GM19328 (cell line): ENCODE data around the gene CYTH3.
"Not testable (repeated sequence)": the region's sequence is repeated elsewhere in the genome, so short reads cannot be mapped to it uniquely, and the experiment has no call there.

Source experiments
- ATAC-seq: cut with Tn5 transposase; IDR thresholded peaks from one replicate; pipeline ENCODE4 v1.9.1; 2021; ENCODE audit warnings: mild to moderate bottlenecking, moderate library complexity; ENCODE audit not compliant: unreplicated experiment

The CYTH3 gene

GRCh38 chr7:6200971-6201370 lies 71.5 kb downstream of the CYTH3 start:
- no peak for ATAC-seq

GRCh38 chr7:6198689-6199595 lies 73.5 kb downstream of the CYTH3 start:
- no peak for ATAC-seq

- ATAC-seq: no peak
Measured at GRCh38 chr7:6197801-6198551, 74.4 kb downstream of the CYTH3 start.

GRCh38 chr7:6193709-6194108 lies 78.7 kb downstream of the CYTH3 start:
- no peak for ATAC-seq

DNA sequence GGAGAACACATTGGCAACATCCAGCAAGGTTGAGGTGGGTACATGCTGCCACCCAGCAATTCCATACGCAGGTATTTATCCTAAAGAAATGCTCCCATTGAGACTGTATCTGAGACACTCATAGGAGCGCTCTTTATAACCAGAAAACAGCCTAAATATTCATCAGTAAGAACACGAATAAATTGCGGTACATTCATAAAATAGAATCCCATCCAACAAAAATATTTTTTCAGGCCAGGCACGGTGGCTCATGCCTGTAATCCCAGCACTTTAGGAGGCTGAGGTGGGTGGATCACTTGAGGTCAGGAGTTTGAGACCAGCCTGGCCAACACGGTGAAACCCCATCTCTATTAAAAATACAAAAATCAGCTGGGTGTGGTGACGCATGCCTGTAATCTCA lies 81.9 kb downstream of the CYTH3 start:
- not testable (repeated sequence) for ATAC-seq

- no peak for ATAC-seq
Measured at GRCh38 chr7:6188389-6188788, 84.0 kb downstream of the CYTH3 start.

DNA sequence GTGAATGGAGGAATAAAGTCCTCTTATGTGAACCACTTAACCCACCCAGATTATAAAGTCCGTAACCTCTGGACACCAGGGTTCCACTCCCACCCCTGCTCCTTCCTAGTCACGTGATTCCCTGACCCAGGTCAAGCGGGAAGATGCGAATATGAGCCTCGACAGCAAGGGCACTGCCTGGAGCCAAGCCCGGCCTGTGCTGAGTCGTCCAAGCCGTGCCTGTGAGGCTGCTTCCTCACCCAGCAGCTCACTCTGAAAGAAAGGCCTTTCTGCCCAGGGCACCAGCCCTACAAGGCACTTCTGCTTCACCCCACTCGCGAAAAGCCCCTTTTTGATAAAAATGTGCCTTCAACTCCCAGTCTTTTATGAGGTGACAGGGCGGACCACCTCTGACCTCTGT lies 85.8 kb downstream of the CYTH3 start:
- ATAC-seq: no peak

DNA sequence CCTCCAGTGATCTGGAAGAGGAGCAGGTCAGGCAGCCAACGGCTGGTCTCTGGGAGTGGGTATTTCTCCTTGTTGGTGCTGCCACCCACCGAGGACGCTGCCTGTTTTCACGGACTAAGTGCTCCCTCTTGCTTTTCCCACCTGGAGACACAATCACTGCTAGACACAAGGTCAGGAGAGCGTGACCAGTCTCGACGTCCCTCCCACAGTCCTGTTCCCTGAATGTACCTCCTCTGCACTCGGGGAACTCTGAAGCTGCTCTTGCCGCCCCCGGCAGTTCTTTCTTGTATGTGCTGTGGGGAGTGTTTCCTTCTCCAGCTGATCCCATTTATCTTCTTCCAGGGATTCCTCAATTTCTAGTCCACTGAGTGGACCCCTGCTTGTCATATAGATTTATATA lies 89.4 kb downstream of the CYTH3 start:
- ATAC-seq: no peak

DNA sequence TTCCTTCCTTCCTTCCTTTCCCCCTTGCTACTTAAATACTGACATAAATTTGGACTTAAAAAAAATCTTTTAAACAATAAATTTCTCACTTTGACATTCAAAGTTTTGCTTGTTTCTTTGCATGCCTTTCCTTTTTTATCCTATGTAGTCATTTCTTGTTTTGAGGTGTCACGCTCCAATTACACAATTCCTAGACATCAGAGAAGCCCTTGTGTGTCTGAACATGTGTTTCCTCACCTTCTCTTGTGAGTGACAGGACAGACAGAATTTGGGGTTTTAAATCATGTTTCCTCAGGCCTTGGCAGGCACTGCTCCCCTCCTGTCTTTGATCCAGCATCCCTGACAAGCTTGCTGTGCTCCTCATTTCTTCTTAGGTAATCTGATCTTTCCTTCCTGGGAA lies 91.3 kb downstream of the CYTH3 start:
- no peak for ATAC-seq

DNA sequence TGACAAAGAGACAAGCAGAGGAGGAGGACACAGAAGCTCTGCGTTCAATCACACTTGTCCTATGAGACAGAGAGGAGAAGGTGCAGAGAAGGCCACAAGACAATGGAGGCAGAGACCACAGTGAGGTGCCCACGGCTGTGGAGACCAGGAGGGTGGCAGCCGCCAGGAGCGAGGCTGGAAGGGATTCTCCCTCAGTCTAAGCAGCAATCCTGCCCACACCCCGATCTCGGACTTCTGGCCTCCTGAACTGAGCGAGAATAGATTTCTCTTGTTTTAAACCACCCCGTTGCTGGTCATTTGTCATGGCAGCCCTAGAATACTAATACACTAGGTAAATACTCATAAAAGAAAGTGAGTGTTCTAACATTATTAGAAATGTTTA lies 92.1 kb downstream of the CYTH3 start:
- no peak for ATAC-seq

- no peak for ATAC-seq
Measured at GRCh38 chr7:6179620-6180343, 92.6 kb downstream of the CYTH3 start.

- no peak for ATAC-seq
Measured at GRCh38 chr7:6178298-6179029, 94.0 kb downstream of the CYTH3 start.

- ATAC-seq: no peak
Measured at GRCh38 chr7:6175645-6176044, 96.8 kb downstream of the CYTH3 start.

- ATAC-seq: no peak
Measured at GRCh38 chr7:6172910-6173295, 99.5 kb downstream of the CYTH3 start.

GRCh38 chr7:6172224-6172909 lies 100.1 kb downstream of the CYTH3 start:
- ATAC-seq: no peak

DNA sequence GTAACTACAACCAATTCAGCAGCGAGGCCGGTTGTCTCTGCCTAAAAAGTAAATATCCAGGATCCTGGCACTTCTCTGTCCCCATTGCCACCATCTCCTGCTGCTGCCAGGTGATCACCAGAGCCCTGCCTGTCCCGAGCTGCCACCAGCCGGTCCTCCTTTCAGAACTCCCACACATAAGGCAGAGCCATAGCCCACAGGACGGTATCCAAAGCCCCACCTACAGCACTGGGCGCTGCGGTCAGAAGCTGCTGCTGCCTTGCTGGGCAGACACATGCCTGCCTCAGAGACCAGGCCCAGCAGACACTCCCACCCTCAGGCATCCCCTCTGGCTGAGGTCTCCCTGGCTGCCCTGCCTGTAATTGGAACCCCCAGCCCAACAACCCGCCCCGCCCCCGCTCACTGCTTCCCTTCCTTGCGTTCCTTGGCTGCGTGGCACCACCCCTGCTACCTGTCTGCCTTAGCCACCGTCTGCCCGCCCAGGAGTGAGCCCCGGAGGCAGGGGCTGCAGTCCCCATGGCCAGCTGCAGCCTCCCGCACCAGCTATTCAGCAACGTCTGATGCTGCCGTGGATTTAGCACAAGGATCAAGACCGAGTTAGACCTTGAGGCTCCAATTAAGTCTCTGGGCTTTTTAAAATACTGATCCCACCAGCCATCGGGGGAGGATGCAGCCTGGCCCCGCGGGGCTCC lies 100.7 kb downstream of the CYTH3 start:
- no peak for ATAC-seq

GRCh38 chr7:6170571-6171531 lies 101.6 kb downstream of the CYTH3 start:
- no peak for ATAC-seq

GRCh38 chr7:6169805-6170520 lies 102.5 kb downstream of the CYTH3 start:
- no peak for ATAC-seq
